ENCODE data around the gene HOMER2. TPM values are rescaled to one million over a fixed set of nuclear protein-coding genes. Genes with fewer than 3 reads are reported as not detected.

HOMER2 gene
- total and polyA plus RNA-seq, 2 experiments from 2014 or later, result 10.8 to 23.9 TPM

- Histone ChIP-seq H3K4me1 (ENCODE audit: insufficient read depth) (no peaks in the 10 kb centered on the region), H4K20me1 (replicated peaks; ENCODE audit: insufficient read depth) (no peaks in the 10 kb centered on the region), H3K36me3 (ENCODE audit: insufficient read depth) (peaks cover 17% of the 10 kb centered on the region), H3K27me3 (ENCODE audit: insufficient read depth) (no peaks in the 10 kb centered on the region), H3K4me3 (no peak overlapping the region), H2AFZ (no peak overlapping the region), H3K27ac (ENCODE audit: low read depth) (no peak overlapping the region), H3F3A (replicated peaks; ENCODE audit: low read depth) (no peaks in the 10 kb centered on the region), H3K9me2 (ENCODE audit: insufficient read depth) (no peaks in the 10 kb centered on the region), H3K79me2 (replicated peaks; ENCODE audit: insufficient read depth) (no peaks in the 10 kb centered on the region), H3K4me2 (no peak overlapping the region)
- Mint-ChIP-seq H3K27ac (no peak overlapping the region), H3K27me3 (ENCODE audit: insufficient read depth, low read depth, poor library complexity) (no peaks in the 10 kb centered on the region), H3K9me3 (peaks cover 3% of the 10 kb centered on the region; the same call in 1 of the 3 replicates), H3K4me3 (no peak overlapping the region), H3K36me3 (ENCODE audit: low read depth) (peaks cover 38% of the 10 kb centered on the region), H3K4me1 (no peaks in the 10 kb centered on the region)
- DNase-seq (ENCODE audit: low spot score) (no peak), ATAC-seq (no peak)
- TF ChIP-seq JUNB (IDR thresholded peaks at IDR 0.05; ENCODE audit: unreplicated experiment), result no peak
- no peak for TF ChIP-seq EZH2phosphoT487 (IDR thresholded peaks at IDR 0.05; ENCODE audit: unreplicated experiment)
- TF ChIP-seq ZNF331 (CRISPR knock-in tag; IDR thresholded peaks at IDR 0.05; ENCODE audit: low read depth), result no peak
- TF ChIP-seq POLR2AphosphoS5 (IDR thresholded peaks at IDR 0.05; ENCODE audit: low read depth), result no peak
- TF ChIP-seq ZNF114 (CRISPR knock-in tag; IDR thresholded peaks at IDR 0.05), result no peak
- TF ChIP-seq ZNF462 (CRISPR knock-in tag; IDR thresholded peaks at IDR 0.05), result no peak
- TF ChIP-seq EZH2 (IDR thresholded peaks at IDR 0.05; ENCODE audit: low read depth, unreplicated experiment), result no peak
- no peak for TF ChIP-seq REST (IDR thresholded peaks at IDR 0.05; ENCODE audit: unreplicated experiment)
Measured at GRCh38 chr15:82820128-82820527, 132.4 kb downstream of the HOMER2 start.

Measured in GM23338 (cell line).